GM19328 (cell line): Measurements from ENCODE around the gene TBX19.
"Not testable (repeated sequence)": the region's sequence is repeated elsewhere in the genome, so short reads cannot be mapped to it uniquely, and the experiment has no call there.

Experiments used
- ATAC-seq: cut with Tn5 transposase; IDR thresholded peaks from one replicate; pipeline ENCODE4 v1.9.1; 2021; ENCODE audit warnings: mild to moderate bottlenecking, moderate library complexity; ENCODE audit not compliant: unreplicated experiment

Gene TBX19

GRCh38 chr1:168354335-168355269 is 73.9 kb downstream of the TBX19 start:
- not testable (repeated sequence) for ATAC-seq

- no peak for ATAC-seq
Observed at GRCh38 chr1:168360151-168361021, 79.7 kb downstream of the TBX19 start.

- no peak for ATAC-seq
Observed at GRCh38 chr1:168361252-168361651, 80.6 kb downstream of the TBX19 start.

GRCh38 chr1:168362991-168363390 is 82.3 kb downstream of the TBX19 start:
- no peak for ATAC-seq
